ENCODE results near the gene MYBPHL. TPM values are rescaled to one million over a fixed set of nuclear protein-coding genes. Genes with fewer than 3 reads are reported as not detected.
"Not testable (repeated sequence)": the region's sequence is repeated elsewhere in the genome, so short reads cannot be mapped to it uniquely, and the experiment has no call there.

MYBPHL gene
- total RNA-seq, 2 donors from 2014 or later: not detected

- H3K36me3 Mint-ChIP-seq: no peaks in the 10 kb centered on the region
- H3K27ac Mint-ChIP-seq: no peak overlapping the region
- H3K9me3 Mint-ChIP-seq: no peaks in the 10 kb centered on the region
- DNase-seq (ENCODE audit: low spot score in 2 of 2): no peak
- ATAC-seq: no peak
Measured at GRCh38 chr1:109312978-109313775, 6.4 kb upstream of the MYBPHL start.

- ATAC-seq (no peak), DNase-seq (ENCODE audit: low spot score in 2 of 2) (no peak)
- H3K27ac Mint-ChIP-seq: no peak overlapping the region
- no peaks in the 10 kb centered on the region for H3K36me3 Mint-ChIP-seq
- H3K9me3 Mint-ChIP-seq: no peaks in the 10 kb centered on the region
Measured at GRCh38 chr1:109312246-109312645, 5.4 kb upstream of the MYBPHL start.

- no peaks in the 10 kb centered on the region for H3K36me3 Mint-ChIP-seq
- DNase-seq (ENCODE audit: low spot score in 2 of 2) (no peak), ATAC-seq (no peak)
- H3K27ac Mint-ChIP-seq: no peak overlapping the region
- no peaks in the 10 kb centered on the region for H3K9me3 Mint-ChIP-seq
Measured at GRCh38 chr1:109309347-109309746, 2.5 kb upstream of the MYBPHL start.

GRCh38 chr1:109307274-109308021 is 637 bp upstream of the MYBPHL start:
- no peak overlapping the region for H3K27ac Mint-ChIP-seq
- ATAC-seq (peak in 1 of 2 donors; percentile 51), DNase-seq (ENCODE audit: low spot score in 2 of 2) (no peak)
- H3K36me3 Mint-ChIP-seq: no peaks in the 10 kb centered on the region
- no peaks in the 10 kb centered on the region for H3K9me3 Mint-ChIP-seq

- not testable (repeated sequence) for H3K9me3 Mint-ChIP-seq; ATAC-seq; H3K36me3 Mint-ChIP-seq; DNase-seq (ENCODE audit: low spot score in 2 of 2); H3K27ac Mint-ChIP-seq
Measured at GRCh38 chr1:109305991-109306390, 820 bp downstream of the MYBPHL start.

- Mint-ChIP-seq H3K27ac (no peak overlapping the region), H3K9me3 (no peaks in the 10 kb centered on the region), H3K36me3 (no peaks in the 10 kb centered on the region)
- no peak for ATAC-seq
- DNase-seq (ENCODE audit: low spot score in 2 of 2): no peak
Measured at GRCh38 chr1:109304226-109304920, 2.4 kb downstream of the MYBPHL start.

GRCh38 chr1:109301874-109302273 is 4.9 kb downstream of the MYBPHL start:
- DNase-seq (ENCODE audit: low spot score in 2 of 2) (no peak), ATAC-seq (no peak)
- H3K9me3 Mint-ChIP-seq: no peaks in the 10 kb centered on the region
- H3K27ac Mint-ChIP-seq: no peak overlapping the region
- H3K36me3 Mint-ChIP-seq: no peaks in the 10 kb centered on the region

- H3K27ac Mint-ChIP-seq: no peak overlapping the region
- H3K36me3 Mint-ChIP-seq: no peaks in the 10 kb centered on the region
- no peaks in the 10 kb centered on the region for H3K9me3 Mint-ChIP-seq
- DNase-seq (ENCODE audit: low spot score in 2 of 2): no peak
- no peak for ATAC-seq
Measured at GRCh38 chr1:109300650-109301151, 6.1 kb downstream of the MYBPHL start.

- Mint-ChIP-seq H3K36me3 (no peaks in the 10 kb centered on the region), H3K9me3 (no peaks in the 10 kb centered on the region), H3K27ac (no peak overlapping the region)
- DNase-seq (ENCODE audit: low spot score in 2 of 2) (no peak), ATAC-seq (no peak)
Measured at GRCh38 chr1:109299558-109300343, 7.1 kb downstream of the MYBPHL start.

- Mint-ChIP-seq H3K36me3 (no peaks in the 10 kb centered on the region), H3K27ac (no peak overlapping the region), H3K9me3 (no peaks in the 10 kb centered on the region)
- ATAC-seq (no peak), DNase-seq (ENCODE audit: low spot score in 2 of 2) (no peak)
Measured at GRCh38 chr1:109298666-109299557, 7.9 kb downstream of the MYBPHL start.

GRCh38 chr1:109296782-109297181 is 10.0 kb downstream of the MYBPHL start:
- ATAC-seq (no peak), DNase-seq (ENCODE audit: low spot score in 2 of 2) (no peak)
- no peak overlapping the region for H3K27ac Mint-ChIP-seq
- H3K9me3 Mint-ChIP-seq: no peaks in the 10 kb centered on the region
- H3K36me3 Mint-ChIP-seq: no peaks in the 10 kb centered on the region

GRCh38 chr1:109295712-109296415 is 10.9 kb downstream of the MYBPHL start:
- H3K27ac Mint-ChIP-seq: no peak overlapping the region
- ATAC-seq: no peak
- no peak for DNase-seq (ENCODE audit: low spot score in 2 of 2)
- H3K36me3 Mint-ChIP-seq: no peaks in the 10 kb centered on the region
- H3K9me3 Mint-ChIP-seq: no peaks in the 10 kb centered on the region

GRCh38 chr1:109294481-109294880 is 12.3 kb downstream of the MYBPHL start:
- ATAC-seq (no peak), DNase-seq (ENCODE audit: low spot score in 2 of 2) (no peak)
- H3K36me3 Mint-ChIP-seq: no peaks in the 10 kb centered on the region
- H3K9me3 Mint-ChIP-seq: no peaks in the 10 kb centered on the region
- H3K27ac Mint-ChIP-seq: no peak overlapping the region

- H3K9me3 Mint-ChIP-seq: no peaks in the 10 kb centered on the region
- ATAC-seq: no peak
- no peak overlapping the region for H3K27ac Mint-ChIP-seq
- no peak for DNase-seq (ENCODE audit: low spot score in 2 of 2)
- H3K36me3 Mint-ChIP-seq: no peaks in the 10 kb centered on the region
Measured at GRCh38 chr1:109293026-109293425, 13.8 kb downstream of the MYBPHL start.

GRCh38 chr1:109292364-109292763 is 14.4 kb downstream of the MYBPHL start:
- no peaks in the 10 kb centered on the region for H3K9me3 Mint-ChIP-seq
- ATAC-seq: no peak
- no peaks in the 10 kb centered on the region for H3K36me3 Mint-ChIP-seq
- H3K27ac Mint-ChIP-seq: no peak overlapping the region
- no peak for DNase-seq (ENCODE audit: low spot score in 2 of 2)
